WTC11 (cell line): Measurements from ENCODE around the gene SLC7A5. TPM values are rescaled to one million over a fixed set of nuclear protein-coding genes. Genes with fewer than 3 reads are reported as not detected.
"Not testable (repeated sequence)": the region's sequence is repeated elsewhere in the genome, so short reads cannot be mapped to it uniquely, and the experiment has no call there.

Experiments
- ATAC-seq: fragments of 200-7000 bp; cut with Tn5 transposase; 2 replicates; pipeline ENCODE4 v1.10.0; 2021; ENCODE audit warnings: mild to moderate bottlenecking, moderate library complexity
- CTCF ChIA-PET: fragments of 300-600 bp; sonication (Branson Sonifier 250); formaldehyde crosslinking; loops from one replicate; lab custom pipeline; 2021; ENCODE audit warnings: antibody characterized with exemption; lab: Charles Lee
- POLR2A ChIA-PET: fragments of 350-600 bp; sonication (Branson Sonifier 250); formaldehyde crosslinking; loops from one replicate; lab custom pipeline; 2021; ENCODE audit warnings: antibody characterized with exemption; lab: Charles Lee
- DNase-seq: peaks from one replicate; pipeline ENCODE4 v3.0.0; 2021; ENCODE audit warnings: low spot score
- H3K27ac Mint-ChIP-seq: 2 replicates; pipeline ENCODE4 v1.8.0; 2021; ENCODE audit warnings: mixed read lengths
- H3K27me3 Mint-ChIP-seq: 2 replicates; pipeline ENCODE4 v1.8.0; 2021; ENCODE audit warnings: low read depth, mild to moderate bottlenecking, moderate library complexity, mixed read lengths
- H3K36me3 Mint-ChIP-seq: 2 replicates; pipeline ENCODE4 v1.8.0; 2021; ENCODE audit warnings: mixed read lengths
- H3K4me1 Mint-ChIP-seq: 2 replicates; pipeline ENCODE4 v1.8.0; 2022; ENCODE audit warnings: mixed read lengths
- H3K4me3 Mint-ChIP-seq: 2 replicates; pipeline ENCODE4 v1.8.0; 2021; ENCODE audit warnings: mild to moderate bottlenecking, moderate library complexity, mixed read lengths
- H3K9me3 Mint-ChIP-seq: 2 replicates; pipeline ENCODE4 v1.8.0; 2021; ENCODE audit warnings: mixed read lengths
- CBFB ChIP-seq: sonication (generic); formaldehyde crosslinking; IDR thresholded peaks from 2 replicates; pipeline ENCODE4 v1.8.1; 2022; ENCODE audit warnings: mild to moderate bottlenecking, low read depth, missing genetic modification reagents
- CDX4 ChIP-seq: fragments of 250-450 bp; sonication (Bioruptor Pico); IDR thresholded peaks from 2 replicates; pipeline ENCODE4 v1.9.0; 2021; ENCODE audit warnings: moderate library complexity, mild to moderate bottlenecking, inconsistent platforms, borderline replicate concordance
- CREM ChIP-seq: sonication (generic); formaldehyde crosslinking; IDR thresholded peaks from 2 replicates; pipeline ENCODE4 v1.8.1; 2022; ENCODE audit warnings: mild to moderate bottlenecking, missing genetic modification reagents, moderate library complexity
- ESRRA ChIP-seq: sonication (generic); formaldehyde crosslinking; IDR thresholded peaks from 2 replicates; pipeline ENCODE4 v1.8.1; 2022; ENCODE audit warnings: mild to moderate bottlenecking, missing genetic modification reagents, borderline replicate concordance
- GTF2I ChIP-seq: fragments of 250-450 bp; sonication (Bioruptor Pico); conservative IDR thresholded peaks from 2 replicates; pipeline ENCODE4 v1.4.0; 2021; ENCODE audit warnings: mild to moderate bottlenecking
- MXD4 ChIP-seq: fragments of 250-450 bp; sonication (Bioruptor Pico); IDR thresholded peaks from 2 replicates; pipeline ENCODE4 v1.8.0; 2021; ENCODE audit warnings: mild to moderate bottlenecking, moderate library complexity, borderline replicate concordance
- NFYB ChIP-seq: sonication (generic); formaldehyde crosslinking; conservative IDR thresholded peaks from 2 replicates; pipeline ENCODE4 v1.8.0; 2022; ENCODE audit warnings: low read depth, missing genetic modification reagents
- NR3C1 ChIP-seq: sonication (generic); formaldehyde crosslinking; conservative IDR thresholded peaks from 2 replicates; pipeline ENCODE4 v1.8.1; 2023; ENCODE audit warnings: low read depth, mild to moderate bottlenecking, missing genetic modification reagents
- SMAD3 ChIP-seq: sonication (generic); formaldehyde crosslinking; IDR thresholded peaks from 2 replicates; pipeline ENCODE4 v1.8.0; 2022; ENCODE audit warnings: missing genetic modification reagents, mild to moderate bottlenecking, borderline replicate concordance
- TEAD1 ChIP-seq: sonication (generic); formaldehyde crosslinking; IDR thresholded peaks from 2 replicates; pipeline ENCODE4 v1.8.0; 2022; ENCODE audit warnings: mild to moderate bottlenecking, missing genetic modification reagents
- ZNF263 ChIP-seq: sonication (generic); formaldehyde crosslinking; IDR thresholded peaks from 2 replicates; pipeline ENCODE4 v1.8.1; 2022; ENCODE audit warnings: low read depth, mild to moderate bottlenecking, moderate library complexity, missing genetic modification reagents
- ZNF317 ChIP-seq: sonication (generic); formaldehyde crosslinking; IDR thresholded peaks from 2 replicates; pipeline ENCODE4 v1.8.1; 2023; ENCODE audit warnings: low read depth, mild to moderate bottlenecking, moderate library complexity, missing genetic modification reagents, borderline replicate concordance
- total RNA-seq: library from RNA; stranded (reverse); gene quantifications from 3 replicates; pipeline ENCODE4 v1.2.3, GENCODE V29; 2021
- TF ChIP-seq, protein P1 (sequence below): fragments of 250-450 bp; sonication (Bioruptor Pico); IDR thresholded peaks from 2 replicates; pipeline ENCODE4 v1.8.0; 2021; ENCODE audit warnings: mild to moderate bottlenecking
- TF ChIP-seq, protein P2 (sequence below): sonication (generic); formaldehyde crosslinking; IDR thresholded peaks from 2 replicates; pipeline ENCODE4 v1.8.0; 2022; ENCODE audit warnings: missing genetic modification reagents
- TF ChIP-seq, protein P3 (sequence below): sonication (generic); formaldehyde crosslinking; IDR thresholded peaks from 2 replicates; pipeline ENCODE4 v1.8.0; 2023; ENCODE audit warnings: mild to moderate bottlenecking, missing genetic modification reagents

The SLC7A5 gene
- total RNA-seq, 1 experiment from 2014 or later = 197 TPM

DNA sequence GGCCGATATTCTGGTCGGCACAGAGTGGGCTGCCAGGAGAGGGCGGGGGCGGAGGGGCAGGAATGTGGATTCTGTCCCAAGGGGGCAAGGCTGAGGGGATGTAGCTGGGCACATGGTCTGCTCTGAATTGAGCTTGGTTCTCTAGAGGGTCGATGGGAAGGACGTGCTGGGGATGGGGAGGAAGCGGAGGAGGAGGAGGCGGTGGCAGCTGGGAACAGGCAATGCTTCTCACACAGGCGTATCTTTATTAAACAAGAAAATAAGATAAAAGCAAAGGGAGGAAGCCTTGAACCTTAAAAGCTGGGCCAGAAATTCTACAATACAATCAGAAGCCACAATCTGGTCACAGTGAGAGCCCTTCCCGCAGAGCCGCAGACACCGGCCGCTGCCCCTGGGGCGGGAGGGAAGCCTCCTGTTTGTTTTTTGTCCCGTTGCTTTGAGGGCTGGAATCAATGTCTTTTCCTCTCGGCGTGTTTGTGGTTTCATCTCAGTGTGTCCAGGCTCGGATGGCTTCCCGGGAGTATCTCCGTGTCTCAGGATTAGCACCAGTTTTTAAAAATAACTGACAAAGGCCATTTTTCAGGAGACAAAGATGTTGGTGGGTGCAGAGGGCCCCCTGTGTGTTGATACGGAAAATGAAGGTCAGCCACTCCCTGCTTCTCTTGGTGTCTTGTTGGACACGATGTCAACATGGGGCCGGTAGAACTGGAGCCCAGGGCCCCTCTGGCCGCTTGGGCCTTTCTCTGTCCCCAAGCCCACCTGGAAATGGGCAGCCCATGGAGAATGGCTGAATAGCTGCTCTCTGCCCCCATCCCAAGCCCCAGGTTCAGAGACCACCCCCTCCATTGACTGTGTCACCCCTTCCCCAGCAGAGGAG is 12.3 kb upstream of the SLC7A5 start:
- CTCF ChIA-PET = interaction anchor here (0.6 to 1.9 kb wide), 3 partner anchors 10 to 105 kb away, joined by 3 to 6 read pairs (median 4); no protein-coding TSS in a partner anchor
- no peak for DNase-seq

DNA sequence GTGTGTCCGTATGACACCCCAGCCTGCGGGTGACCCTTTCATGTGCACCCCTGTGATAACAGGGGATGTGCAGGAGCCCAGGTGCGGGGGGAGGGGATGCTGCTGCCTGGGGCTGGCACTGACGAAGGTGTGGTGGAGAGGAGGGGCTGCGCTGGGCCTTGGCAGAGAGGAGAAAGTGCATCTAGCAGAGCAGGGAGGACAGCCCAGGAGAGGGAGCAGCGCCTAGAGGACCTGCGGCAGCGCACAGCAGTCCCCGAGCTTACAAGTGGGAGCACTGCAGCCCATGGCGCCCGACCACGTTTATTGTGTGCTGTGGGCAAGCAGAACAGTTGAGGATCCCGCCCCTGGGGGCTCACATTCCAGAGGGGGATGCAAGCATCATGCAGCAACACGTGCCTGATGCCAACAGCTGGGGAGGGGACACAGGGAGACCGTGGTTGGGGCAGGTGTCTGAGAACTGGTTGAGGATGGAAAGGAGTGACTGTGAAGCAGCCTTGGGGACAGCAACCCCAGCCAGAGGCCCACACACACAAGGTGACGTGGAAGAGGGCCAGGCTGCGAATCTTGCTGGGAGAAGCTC is 10.9 kb upstream of the SLC7A5 start:
- Mint-ChIP-seq H3K4me1 (peaks cover 56% of the 10 kb centered on the region), H3K27me3 (no peaks in the 10 kb centered on the region), H3K9me3 (peaks cover 12% of the 10 kb centered on the region), H3K4me3 (no peak overlapping the region), H3K36me3 (peaks cover 7% of the 10 kb centered on the region), H3K27ac (no peak overlapping the region)
- ATAC-seq (no peak; the same call in none of the 2 replicates), DNase-seq (no peak)
- no peak for TF ChIP-seq CDX4
- no peak for TF ChIP-seq TEAD1
- TF ChIP-seq, protein P1, sequence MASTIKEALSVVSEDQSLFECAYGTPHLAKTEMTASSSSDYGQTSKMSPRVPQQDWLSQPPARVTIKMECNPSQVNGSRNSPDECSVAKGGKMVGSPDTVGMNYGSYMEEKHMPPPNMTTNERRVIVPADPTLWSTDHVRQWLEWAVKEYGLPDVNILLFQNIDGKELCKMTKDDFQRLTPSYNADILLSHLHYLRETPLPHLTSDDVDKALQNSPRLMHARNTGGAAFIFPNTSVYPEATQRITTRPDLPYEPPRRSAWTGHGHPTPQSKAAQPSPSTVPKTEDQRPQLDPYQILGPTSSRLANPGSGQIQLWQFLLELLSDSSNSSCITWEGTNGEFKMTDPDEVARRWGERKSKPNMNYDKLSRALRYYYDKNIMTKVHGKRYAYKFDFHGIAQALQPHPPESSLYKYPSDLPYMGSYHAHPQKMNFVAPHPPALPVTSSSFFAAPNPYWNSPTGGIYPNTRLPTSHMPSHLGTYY (CRISPR knock-in tag) = no peak
- TF ChIP-seq ESRRA (CRISPR knock-in tag) = no peak
- TF ChIP-seq, protein P2, sequence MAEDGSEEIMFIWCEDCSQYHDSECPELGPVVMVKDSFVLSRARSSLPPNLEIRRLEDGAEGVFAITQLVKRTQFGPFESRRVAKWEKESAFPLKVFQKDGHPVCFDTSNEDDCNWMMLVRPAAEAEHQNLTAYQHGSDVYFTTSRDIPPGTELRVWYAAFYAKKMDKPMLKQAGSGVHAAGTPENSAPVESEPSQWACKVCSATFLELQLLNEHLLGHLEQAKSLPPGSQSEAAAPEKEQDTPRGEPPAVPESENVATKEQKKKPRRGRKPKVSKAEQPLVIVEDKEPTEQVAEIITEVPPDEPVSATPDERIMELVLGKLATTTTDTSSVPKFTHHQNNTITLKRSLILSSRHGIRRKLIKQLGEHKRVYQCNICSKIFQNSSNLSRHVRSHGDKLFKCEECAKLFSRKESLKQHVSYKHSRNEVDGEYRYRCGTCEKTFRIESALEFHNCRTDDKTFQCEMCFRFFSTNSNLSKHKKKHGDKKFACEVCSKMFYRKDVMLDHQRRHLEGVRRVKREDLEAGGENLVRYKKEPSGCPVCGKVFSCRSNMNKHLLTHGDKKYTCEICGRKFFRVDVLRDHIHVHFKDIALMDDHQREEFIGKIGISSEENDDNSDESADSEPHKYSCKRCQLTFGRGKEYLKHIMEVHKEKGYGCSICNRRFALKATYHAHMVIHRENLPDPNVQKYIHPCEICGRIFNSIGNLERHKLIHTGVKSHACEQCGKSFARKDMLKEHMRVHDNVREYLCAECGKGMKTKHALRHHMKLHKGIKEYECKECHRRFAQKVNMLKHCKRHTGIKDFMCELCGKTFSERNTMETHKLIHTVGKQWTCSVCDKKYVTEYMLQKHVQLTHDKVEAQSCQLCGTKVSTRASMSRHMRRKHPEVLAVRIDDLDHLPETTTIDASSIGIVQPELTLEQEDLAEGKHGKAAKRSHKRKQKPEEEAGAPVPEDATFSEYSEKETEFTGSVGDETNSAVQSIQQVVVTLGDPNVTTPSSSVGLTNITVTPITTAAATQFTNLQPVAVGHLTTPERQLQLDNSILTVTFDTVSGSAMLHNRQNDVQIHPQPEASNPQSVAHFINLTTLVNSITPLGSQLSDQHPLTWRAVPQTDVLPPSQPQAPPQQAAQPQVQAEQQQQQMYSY (CRISPR knock-in tag) = no peak
- TF ChIP-seq ZNF263 (CRISPR knock-in tag) = peak; percentile 78; the same call in 1 of the 2 replicates
- ChIA-PET POLR2A (interaction anchor here (0.7 kb wide), 1 partner anchor 9 kb away, joined by 5 read pairs; no protein-coding TSS in a partner anchor), CTCF (interaction anchor here (0.8 to 1.9 kb wide), 2 partner anchors 9 to 101 kb away, joined by 4 to 6 read pairs; no protein-coding TSS in a partner anchor)

More for the DNA sequence above, 12.3 kb upstream of the SLC7A5 start:
- ATAC-seq = no peak
- Mint-ChIP-seq H3K4me1 (peaks cover 48% of the 10 kb centered on the region), H3K27ac (no peak overlapping the region), H3K9me3 (peaks cover 12% of the 10 kb centered on the region), H3K4me3 (no peak overlapping the region), H3K36me3 (peaks cover 7% of the 10 kb centered on the region), H3K27me3 (no peaks in the 10 kb centered on the region)
- POLR2A ChIA-PET = no interaction called here
- no peak for TF ChIP-seq ZNF317 (CRISPR knock-in tag)
- TF ChIP-seq, protein P3, sequence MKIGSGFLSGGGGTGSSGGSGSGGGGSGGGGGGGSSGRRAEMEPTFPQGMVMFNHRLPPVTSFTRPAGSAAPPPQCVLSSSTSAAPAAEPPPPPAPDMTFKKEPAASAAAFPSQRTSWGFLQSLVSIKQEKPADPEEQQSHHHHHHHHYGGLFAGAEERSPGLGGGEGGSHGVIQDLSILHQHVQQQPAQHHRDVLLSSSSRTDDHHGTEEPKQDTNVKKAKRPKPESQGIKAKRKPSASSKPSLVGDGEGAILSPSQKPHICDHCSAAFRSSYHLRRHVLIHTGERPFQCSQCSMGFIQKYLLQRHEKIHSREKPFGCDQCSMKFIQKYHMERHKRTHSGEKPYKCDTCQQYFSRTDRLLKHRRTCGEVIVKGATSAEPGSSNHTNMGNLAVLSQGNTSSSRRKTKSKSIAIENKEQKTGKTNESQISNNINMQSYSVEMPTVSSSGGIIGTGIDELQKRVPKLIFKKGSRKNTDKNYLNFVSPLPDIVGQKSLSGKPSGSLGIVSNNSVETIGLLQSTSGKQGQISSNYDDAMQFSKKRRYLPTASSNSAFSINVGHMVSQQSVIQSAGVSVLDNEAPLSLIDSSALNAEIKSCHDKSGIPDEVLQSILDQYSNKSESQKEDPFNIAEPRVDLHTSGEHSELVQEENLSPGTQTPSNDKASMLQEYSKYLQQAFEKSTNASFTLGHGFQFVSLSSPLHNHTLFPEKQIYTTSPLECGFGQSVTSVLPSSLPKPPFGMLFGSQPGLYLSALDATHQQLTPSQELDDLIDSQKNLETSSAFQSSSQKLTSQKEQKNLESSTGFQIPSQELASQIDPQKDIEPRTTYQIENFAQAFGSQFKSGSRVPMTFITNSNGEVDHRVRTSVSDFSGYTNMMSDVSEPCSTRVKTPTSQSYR (CRISPR knock-in tag) = no peak
- TF ChIP-seq NFYB (CRISPR knock-in tag) = no peak
- no peak for TF ChIP-seq CREM (CRISPR knock-in tag)
- TF ChIP-seq MXD4 (CRISPR knock-in tag) = no peak
- TF ChIP-seq NR3C1 = no peak
- TF ChIP-seq CBFB = no peak
- TF ChIP-seq SMAD3 (CRISPR knock-in tag) = no peak
- TF ChIP-seq GTF2I = no peak

DNA sequence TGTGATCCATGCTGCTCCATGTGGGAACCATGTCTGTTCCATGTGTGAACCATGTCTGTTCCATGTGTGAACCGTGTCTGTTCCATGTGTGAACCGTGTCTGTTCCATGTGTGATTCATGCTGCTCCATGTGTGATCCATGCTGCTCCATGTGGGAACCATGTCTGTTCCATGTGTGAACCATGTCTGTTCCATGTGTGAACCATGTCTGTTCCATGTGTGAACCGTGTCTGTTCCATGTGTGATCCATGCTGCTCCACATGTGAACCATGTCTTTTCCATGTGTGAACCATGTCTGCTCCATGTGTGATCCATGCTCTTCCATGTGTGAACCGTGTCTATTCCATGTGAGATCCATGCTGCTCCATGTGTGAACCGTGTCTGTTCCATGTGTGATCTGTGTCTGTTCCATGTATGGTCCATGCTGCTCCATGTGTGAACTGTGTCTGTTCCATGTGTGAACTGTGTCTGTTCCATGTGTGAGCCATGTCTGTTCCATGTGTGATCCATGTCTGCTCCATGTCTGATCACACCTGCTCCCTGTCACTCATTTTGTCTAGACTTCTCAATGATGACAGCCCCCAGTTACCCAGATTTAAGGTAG is 10.2 kb upstream of the SLC7A5 start:
- H3K36me3 Mint-ChIP-seq, H3K27ac Mint-ChIP-seq, DNase-seq, POLR2A ChIA-PET, ATAC-seq, H3K27me3 Mint-ChIP-seq, H3K4me3 Mint-ChIP-seq, CTCF ChIA-PET: not testable (repeated sequence)
- Mint-ChIP-seq H3K9me3 (peaks cover 12% of the 10 kb centered on the region), H3K4me1 (peaks cover 63% of the 10 kb centered on the region)
